Natural killer cell (primary cell): ENCODE data around the gene PDGFC. TPM values are rescaled to one million over a fixed set of nuclear protein-coding genes. Genes with fewer than 3 reads are reported as not detected.

ENCODE experiments used
- ATAC-seq, 3 donors: fragments of 150-1000 bp in 2 of 3; fragments of 200-7000 bp in 1 of 3; cut with Tn5 transposase; 1 replicate in 1 of 3; 2 replicates in 2 of 3; pipeline ENCODE4 v1.10.0; 2021; ENCODE audit warnings: mild to moderate bottlenecking in 2 of 3, moderate library complexity in 2 of 3
- DNase-seq, 2 donors: peaks; one replicate each; pipeline versions ENCODE4 v3.0.0 to v3.0.0-alpha.2; 2013 to 2021; ENCODE audit warnings: mixed read lengths in 1 of 2
- H3K27ac ChIP-seq: one replicate; pipeline ENCODE4 v1.5.1; 2013; ENCODE audit warnings: mild to moderate bottlenecking, low read length
- H3K27me3 ChIP-seq: one replicate; pipeline ENCODE4 v1.6.1; 2013; ENCODE audit warnings: low read length; ENCODE audit not compliant: control insufficient read depth, insufficient read depth
- H3K36me3 ChIP-seq: one replicate; pipeline ENCODE4 v1.6.1; 2013; ENCODE audit warnings: low read length; ENCODE audit not compliant: control insufficient read depth, insufficient read depth
- H3K4me1 ChIP-seq: one replicate; pipeline ENCODE4 v1.6.1; 2013; ENCODE audit warnings: low read length; ENCODE audit not compliant: control insufficient read depth, insufficient read depth
- H3K4me3 ChIP-seq: one replicate; pipeline ENCODE4 v1.5.1; 2013; ENCODE audit warnings: low read length
- H3K9me3 ChIP-seq: one replicate; pipeline ENCODE4 v1.6.1; 2013; ENCODE audit warnings: low read length; ENCODE audit not compliant: control insufficient read depth, insufficient read depth
- H3K27ac Mint-ChIP-seq, 2 donors: one replicate each; pipeline ENCODE4 v1.8.0; 2022; ENCODE audit warnings: mild to moderate bottlenecking in 2 of 2, mixed read lengths in 2 of 2, moderate library complexity in 1 of 2
- H3K27me3 Mint-ChIP-seq, 2 donors: one replicate each; pipeline ENCODE4 v1.8.0; 2022; ENCODE audit warnings: low read depth in 2 of 2, mixed read lengths in 2 of 2
- H3K36me3 Mint-ChIP-seq: one replicate; pipeline ENCODE4 v1.8.0; 2022; ENCODE audit warnings: mixed read lengths
- H3K4me1 Mint-ChIP-seq, 2 donors: one replicate each; pipeline ENCODE4 v1.8.0; 2022; ENCODE audit warnings: mixed read lengths in 2 of 2
- H3K4me3 Mint-ChIP-seq: one replicate; pipeline ENCODE4 v1.8.0; 2022; ENCODE audit warnings: mild to moderate bottlenecking, moderate library complexity, mixed read lengths
- H3K9me3 Mint-ChIP-seq, 2 donors: one replicate each; pipeline ENCODE4 v1.8.0; 2022; ENCODE audit warnings: mixed read lengths in 2 of 2
- CTCF ChIP-seq: fragments of 200-600 bp; IDR thresholded peaks from one replicate; pipeline ENCODE4 v1.8.0; 2022; ENCODE audit warnings: antibody characterized with exemption
- WGBS: methylation state at CpG from one replicate; pipeline ENCODE4 v1.1.7; 2013; ENCODE audit warnings: missing lambda C conversion rate; ENCODE audit not compliant: insufficient coverage; 5-methylcytosine and 5-hydroxymethylcytosine counted together
- intact Hi-C: fragments of 100-400 bp; cut with micrococcal nuclease; formaldehyde crosslinking; loops from one replicate; pipeline ENCODE4 v1.14.2; 2022
- total RNA-seq, 4 donors: library from RNA; stranded (reverse); fragments of 120-200 nt in 1 of 4; gene quantifications; one replicate each; pipeline versions ENCODE4 v1.2.3 to v1.2.4, GENCODE V29; 2013 to 2022

PDGFC gene
- total RNA-seq, 3 donors from 2014 or later (not counting 1 experiment from before 2014, with no cell fraction given) = 0.72 to 1.6 (median 0.90) TPM

GRCh38 chr4:156779774-156780173 lies 191.8 kb downstream of the PDGFC start:
- no peaks in the 10 kb centered on the region for H3K4me1 ChIP-seq
- Mint-ChIP-seq H3K27me3 (no peaks in the 10 kb centered on the region), H3K4me3 (no peak overlapping the region), H3K4me1 (no peaks in the 10 kb centered on the region), H3K36me3 (peaks cover 8% of the 10 kb centered on the region), H3K27ac (no peak overlapping the region), H3K9me3 (peaks cover 13 to 19% of the 10 kb centered on the region in 2 donors)
- TF ChIP-seq CTCF = no peak
- ATAC-seq (no peak), DNase-seq (no peak)
- no peaks in the 10 kb centered on the region for H3K27me3 ChIP-seq
- H3K27ac ChIP-seq = no peak overlapping the region
- H3K9me3 ChIP-seq = no peaks in the 10 kb centered on the region
- no peak overlapping the region for H3K4me3 ChIP-seq
- WGBS = 100% methylated on average over 1 of the region's 1 CpG
- no peaks in the 10 kb centered on the region for H3K36me3 ChIP-seq
- intact Hi-C loops = no loop called here

GRCh38 chr4:156779042-156779441 lies 192.6 kb downstream of the PDGFC start:
- H3K4me3 ChIP-seq = no peak overlapping the region
- H3K4me1 ChIP-seq = no peaks in the 10 kb centered on the region
- no peak for TF ChIP-seq CTCF
- DNase-seq (no peak), ATAC-seq (no peak)
- no peaks in the 10 kb centered on the region for H3K27me3 ChIP-seq
- 99% methylated on average over 4 of the region's 4 CpGs for WGBS
- Mint-ChIP-seq H3K9me3 (peaks cover 11 to 16% of the 10 kb centered on the region in 2 donors), H3K4me1 (no peaks in the 10 kb centered on the region), H3K4me3 (no peak overlapping the region), H3K27ac (no peak overlapping the region), H3K27me3 (no peaks in the 10 kb centered on the region), H3K36me3 (peaks cover 5% of the 10 kb centered on the region)
- H3K27ac ChIP-seq = no peak overlapping the region
- intact Hi-C loops = no loop called here
- H3K36me3 ChIP-seq = no peaks in the 10 kb centered on the region
- no peaks in the 10 kb centered on the region for H3K9me3 ChIP-seq

- WGBS = no CpG with 5 or more reads among the region's 1 CpG
- Mint-ChIP-seq H3K9me3 (peaks cover 9 to 15% of the 10 kb centered on the region in 2 donors), H3K27ac (no peak overlapping the region), H3K4me3 (no peak overlapping the region), H3K4me1 (no peaks in the 10 kb centered on the region), H3K27me3 (no peaks in the 10 kb centered on the region), H3K36me3 (peaks cover under 1% of the 10 kb centered on the region)
- H3K36me3 ChIP-seq = no peaks in the 10 kb centered on the region
- H3K27ac ChIP-seq = no peak overlapping the region
- TF ChIP-seq CTCF = no peak
- intact Hi-C loops = no loop called here
- H3K4me3 ChIP-seq = no peak overlapping the region
- H3K27me3 ChIP-seq = no peaks in the 10 kb centered on the region
- H3K9me3 ChIP-seq = no peaks in the 10 kb centered on the region
- no peaks in the 10 kb centered on the region for H3K4me1 ChIP-seq
- DNase-seq = no peak
- ATAC-seq = no peak
Measured at GRCh38 chr4:156778606-156779005, 193.0 kb downstream of the PDGFC start.

- TF ChIP-seq CTCF = no peak
- no peaks in the 10 kb centered on the region for H3K9me3 ChIP-seq
- H3K4me3 ChIP-seq = no peak overlapping the region
- no peaks in the 10 kb centered on the region for H3K36me3 ChIP-seq
- Mint-ChIP-seq H3K27me3 (no peaks in the 10 kb centered on the region), H3K9me3 (peaks cover 7 to 14% of the 10 kb centered on the region in 2 donors), H3K4me3 (no peak overlapping the region), H3K27ac (no peak overlapping the region), H3K4me1 (no peaks in the 10 kb centered on the region), H3K36me3 (no peaks in the 10 kb centered on the region)
- DNase-seq (no peak), ATAC-seq (no peak)
- no peaks in the 10 kb centered on the region for H3K4me1 ChIP-seq
- no peak overlapping the region for H3K27ac ChIP-seq
- no peaks in the 10 kb centered on the region for H3K27me3 ChIP-seq
- intact Hi-C loops = no loop called here
- no CpG with 5 or more reads among the region's 1 CpG for WGBS
Measured at GRCh38 chr4:156778093-156778492, 193.5 kb downstream of the PDGFC start.
